Effector CD4-positive, alpha-beta T cell (primary cell): Measurements from ENCODE around the gene SERHL2.
"Not testable (repeated sequence)": the region's sequence is repeated elsewhere in the genome, so short reads cannot be mapped to it uniquely, and the experiment has no call there.

Source experiments
- DNase-seq: peaks from one replicate; pipeline ENCODE4 v3.0.0-alpha.2; 2020

SERHL2 gene

GRCh38 chr22:42536166-42536565, 17.6 kb upstream of the SERHL2 start:
- DNase-seq: no peak

GRCh38 chr22:42536634-42537033, 17.1 kb upstream of the SERHL2 start:
- DNase-seq: not testable (repeated sequence)

GRCh38 chr22:42537199-42537831, 16.4 kb upstream of the SERHL2 start:
- not testable (repeated sequence) for DNase-seq

- not testable (repeated sequence) for DNase-seq
Measured at GRCh38 chr22:42539236-42539771, 14.5 kb upstream of the SERHL2 start.

- no peak for DNase-seq
Measured at GRCh38 chr22:42544686-42545085, 9.1 kb upstream of the SERHL2 start.

- no peak for DNase-seq
Measured at GRCh38 chr22:42547562-42547961, 6.2 kb upstream of the SERHL2 start.

- not testable (repeated sequence) for DNase-seq
Measured at GRCh38 chr22:42548126-42548525, 5.6 kb upstream of the SERHL2 start.

GRCh38 chr22:42548597-42549330, 5.0 kb upstream of the SERHL2 start:
- DNase-seq: no peak

GRCh38 chr22:42549331-42550060, 4.3 kb upstream of the SERHL2 start:
- DNase-seq: no peak

- not testable (repeated sequence) for DNase-seq
Measured at GRCh38 chr22:42552294-42552647, 1.5 kb upstream of the SERHL2 start.

- DNase-seq: no peak
Measured at GRCh38 chr22:42560381-42560780, 6.6 kb downstream of the SERHL2 start.

- no peak for DNase-seq
Measured at GRCh38 chr22:42560781-42561180, 7.0 kb downstream of the SERHL2 start.

- no peak for DNase-seq
Measured at GRCh38 chr22:42561856-42562255, 8.1 kb downstream of the SERHL2 start.

GRCh38 chr22:42562279-42562678, 8.5 kb downstream of the SERHL2 start:
- no peak for DNase-seq

- no peak for DNase-seq
Measured at GRCh38 chr22:42562684-42563083, 8.9 kb downstream of the SERHL2 start.

GRCh38 chr22:42563943-42564342, 10.2 kb downstream of the SERHL2 start:
- not testable (repeated sequence) for DNase-seq

GRCh38 chr22:42564699-42565098, 10.9 kb downstream of the SERHL2 start:
- no peak for DNase-seq

- DNase-seq: no peak
Measured at GRCh38 chr22:42565956-42566355, 12.2 kb downstream of the SERHL2 start.

GRCh38 chr22:42567950-42568349, 14.2 kb downstream of the SERHL2 start:
- not testable (repeated sequence) for DNase-seq

GRCh38 chr22:42570580-42570979, 16.8 kb downstream of the SERHL2 start:
- not testable (repeated sequence) for DNase-seq

- DNase-seq: not testable (repeated sequence)
Measured at GRCh38 chr22:42571068-42571467, 17.3 kb downstream of the SERHL2 start.

GRCh38 chr22:42574046-42574445, 20.3 kb downstream of the SERHL2 start:
- DNase-seq: not testable (repeated sequence)

- DNase-seq: not testable (repeated sequence)
Measured at GRCh38 chr22:42574468-42574867, 20.7 kb downstream of the SERHL2 start.
